Medulla oblongata (tissue), 1 donor: ENCODE results near the gene ANKS3.

Experiments used
- DNase-seq: peaks from one replicate; pipeline ENCODE4 v3.0.0-alpha.2; 2015; ENCODE audit errors: extremely low spot score

ANKS3 gene

DNA sequence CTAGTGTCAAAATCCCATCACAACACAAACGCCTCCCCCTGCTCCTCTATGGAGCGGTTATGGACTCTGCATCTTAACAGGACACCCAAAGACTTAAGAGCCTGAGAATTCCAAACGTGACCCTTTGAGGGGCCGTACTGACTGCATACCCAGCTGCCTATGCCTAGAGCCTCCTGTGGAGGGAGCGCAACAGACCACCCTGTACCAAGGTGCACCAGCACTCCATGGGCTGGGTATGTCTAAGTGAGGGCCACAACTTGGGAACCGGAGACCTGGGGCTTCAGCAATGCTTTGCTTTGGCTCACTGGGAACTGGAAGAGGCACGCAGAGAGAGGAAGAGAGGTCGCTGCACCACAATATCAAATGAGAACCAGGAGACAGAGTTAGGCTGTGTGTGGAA, 5.4 kb downstream of the ANKS3 start:
- DNase-seq = no peak

DNA sequence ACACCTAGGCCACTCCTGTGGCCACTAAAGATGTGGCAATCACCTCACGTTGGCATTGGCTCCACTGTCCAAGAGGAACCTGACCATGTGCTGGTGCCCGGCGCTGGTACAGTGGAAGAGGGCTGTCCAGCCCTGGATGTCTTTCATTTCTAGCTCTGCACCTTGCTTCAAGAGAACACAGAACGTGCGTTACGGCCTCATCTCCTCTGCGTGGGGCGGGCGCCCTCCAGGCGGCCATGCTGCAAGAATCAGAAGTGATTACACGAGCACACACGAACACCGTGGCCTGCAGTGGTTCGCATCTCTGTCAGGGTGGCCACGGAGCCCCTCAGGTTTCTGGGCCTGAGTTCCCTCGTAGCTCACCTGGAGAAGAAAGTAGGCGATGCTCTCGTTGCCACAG, 7.5 kb downstream of the ANKS3 start:
- DNase-seq = no peak

DNA sequence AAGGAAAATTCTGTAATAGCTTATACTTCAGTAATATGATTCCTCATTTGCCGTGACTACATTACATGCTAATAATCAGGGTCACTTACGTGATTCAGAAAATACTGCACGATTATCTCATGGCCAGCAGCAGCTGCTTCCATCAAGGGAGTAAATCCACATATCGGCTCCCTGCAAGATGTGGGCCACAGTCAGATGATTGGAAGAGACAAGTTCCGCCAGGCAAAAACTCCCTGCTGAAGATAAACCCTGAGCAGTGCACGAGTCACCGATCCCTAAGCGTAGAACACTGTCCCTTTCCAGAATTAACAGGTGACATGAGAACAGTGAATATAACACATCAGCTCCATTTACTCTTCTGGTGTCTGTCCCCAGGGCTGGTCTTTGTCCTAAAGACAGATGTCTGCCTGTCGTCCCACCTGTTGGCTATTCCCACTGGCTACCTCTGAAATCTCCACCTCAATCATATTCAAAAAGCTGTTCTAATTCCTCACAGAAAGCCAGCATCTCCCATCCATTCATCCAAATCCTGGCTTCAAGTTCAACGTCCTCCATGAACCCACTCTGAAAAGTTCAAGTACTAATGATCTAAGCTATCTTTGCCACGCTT, 9.3 kb downstream of the ANKS3 start:
- DNase-seq = no peak

DNA sequence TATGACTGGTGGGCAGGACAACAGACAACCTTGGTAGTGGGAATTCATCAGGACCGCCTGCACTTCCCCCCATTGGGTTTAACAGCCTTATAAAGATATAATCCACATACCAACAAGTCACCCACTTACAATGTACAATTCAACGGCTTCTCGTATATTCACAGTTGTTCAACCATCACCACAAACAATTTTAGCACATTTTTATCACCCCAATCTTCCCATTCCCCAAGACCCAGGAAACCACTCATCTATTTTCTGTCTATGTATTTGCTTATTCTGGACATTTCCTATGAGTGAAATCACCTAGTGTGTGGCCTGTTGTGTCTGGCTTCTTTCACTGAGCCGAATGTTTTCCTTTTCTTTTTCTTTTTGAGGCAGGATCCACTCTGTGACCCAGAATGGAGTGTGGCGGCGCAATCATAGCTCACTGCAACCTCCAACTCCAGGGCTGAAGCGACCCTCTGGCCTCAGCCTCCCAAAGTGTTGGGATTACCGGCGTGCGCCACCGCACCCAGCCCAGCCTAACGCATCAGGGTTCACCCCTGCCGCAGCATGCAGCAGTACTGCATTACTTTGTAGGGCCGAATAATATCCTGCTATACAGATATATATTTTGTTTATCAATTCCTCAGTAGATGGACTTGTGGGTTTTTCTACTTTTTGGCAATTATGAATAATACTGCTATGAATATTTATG, 10.9 kb downstream of the ANKS3 start:
- DNase-seq = no peak

DNA sequence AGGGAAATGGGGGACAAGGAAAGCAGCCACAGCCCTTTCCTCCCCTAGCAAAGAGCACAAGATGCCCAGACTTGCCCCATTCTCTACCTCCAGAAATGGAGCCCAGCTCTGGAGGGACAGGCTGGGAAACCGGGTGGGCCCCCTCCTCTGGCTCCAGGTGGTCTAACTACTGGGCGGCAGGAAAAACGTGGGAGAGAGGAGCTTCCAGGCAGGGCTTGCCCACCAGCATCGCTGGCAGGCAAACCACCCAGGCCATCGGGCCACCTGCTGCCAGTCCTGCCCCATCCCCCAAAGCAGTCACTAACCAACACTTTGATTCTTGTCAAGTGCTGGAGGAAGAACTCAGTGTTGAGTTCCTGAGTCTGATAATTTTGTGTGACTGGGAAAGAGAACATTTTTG, 15.6 kb downstream of the ANKS3 start:
- no peak for DNase-seq

DNA sequence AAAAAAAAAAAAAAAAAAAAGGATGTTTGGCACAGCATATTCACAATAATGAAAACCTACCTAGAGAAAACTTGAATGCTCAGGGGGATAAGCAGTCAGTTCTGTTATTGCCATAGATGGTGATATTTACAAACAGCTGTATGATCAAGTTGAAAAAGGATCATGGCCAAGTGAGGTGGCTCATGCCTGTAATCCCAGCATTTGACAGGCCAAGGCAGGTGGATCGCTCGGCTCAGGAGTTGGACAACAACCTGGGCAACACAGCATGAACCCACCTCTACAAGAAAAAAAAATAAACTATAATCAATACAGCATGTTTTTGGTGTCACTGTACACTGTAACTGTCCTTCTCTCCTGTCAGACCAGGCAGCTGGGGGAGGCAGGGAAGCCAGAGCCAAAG, 19.1 kb downstream of the ANKS3 start:
- DNase-seq = no peak

DNA sequence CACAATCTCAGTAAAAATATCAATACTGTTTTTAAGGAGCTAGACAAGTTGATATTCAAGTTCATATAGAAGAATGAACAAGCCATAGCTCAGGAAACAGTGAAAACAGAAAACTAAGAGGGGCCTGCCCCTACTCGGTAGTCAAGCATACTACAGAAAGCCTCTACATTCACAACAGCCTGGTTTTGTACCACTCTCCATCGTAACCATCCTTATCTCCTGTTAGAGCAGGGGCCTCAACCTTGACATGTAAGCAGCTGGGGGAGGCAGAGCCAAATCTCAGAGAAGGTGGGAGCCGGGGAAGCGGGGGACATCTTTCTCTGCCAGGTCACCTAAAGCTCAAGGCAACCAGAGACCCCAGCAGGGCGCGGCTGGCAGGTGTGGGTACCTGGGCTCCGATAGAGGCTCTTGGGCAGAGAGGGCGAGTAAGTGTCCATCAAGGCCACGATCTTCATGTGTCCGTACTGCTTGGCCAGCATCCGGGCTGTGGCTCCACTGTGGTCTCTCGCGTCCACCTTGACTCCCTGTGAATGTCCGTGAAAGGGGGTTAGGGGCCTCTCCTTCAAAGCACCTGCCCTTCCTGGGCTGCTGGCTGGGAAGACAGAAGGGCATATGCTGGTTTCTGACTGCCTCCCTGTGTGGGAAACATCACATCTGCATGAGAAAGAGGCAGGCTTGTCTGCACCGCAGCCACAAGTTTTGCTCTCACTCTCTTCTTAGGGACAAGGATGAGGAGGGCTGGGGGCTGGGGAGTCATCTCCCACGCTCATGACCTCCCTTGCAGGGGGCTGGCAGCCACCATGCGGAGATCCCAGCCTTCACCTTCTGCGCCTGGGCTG, 20.2 kb downstream of the ANKS3 start:
- no peak for DNase-seq

DNA sequence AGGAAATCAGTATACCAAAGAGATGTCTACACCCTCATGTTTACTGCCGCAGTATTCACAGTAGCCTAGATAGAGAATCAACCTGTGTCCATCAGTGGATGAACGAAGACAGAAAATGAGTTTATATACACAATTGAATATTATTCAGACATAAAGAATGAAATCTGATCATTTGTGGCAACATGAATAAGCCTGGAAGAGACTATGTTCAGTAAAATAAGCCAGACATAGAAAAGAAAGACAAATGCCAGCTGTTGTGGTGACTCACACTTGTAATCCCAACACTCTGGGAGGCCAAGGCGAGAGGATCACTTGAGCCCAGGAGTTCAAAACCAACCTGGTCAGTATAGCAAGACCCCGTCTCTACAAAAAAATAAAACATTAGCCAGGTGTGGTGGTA, 24.6 kb downstream of the ANKS3 start:
- no peak for DNase-seq

DNA sequence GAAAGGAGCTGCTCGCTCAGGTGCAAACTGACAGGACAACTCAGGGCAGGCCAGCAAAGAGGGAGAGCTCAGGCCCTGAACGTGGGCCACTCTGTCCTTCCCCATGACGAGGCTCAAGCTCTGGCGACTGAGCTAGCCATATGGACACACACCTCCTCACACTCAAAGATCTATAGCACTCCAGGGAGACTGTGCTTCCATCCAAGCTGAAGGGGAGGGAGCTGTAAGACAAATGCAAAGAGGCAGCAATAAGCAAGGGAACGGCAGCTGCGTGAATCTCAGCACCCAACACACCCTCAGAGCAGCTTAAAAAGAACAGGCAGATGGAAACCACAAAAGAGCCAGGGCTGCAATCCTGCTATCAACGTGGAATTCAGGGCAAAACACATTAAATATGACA, 27.2 kb downstream of the ANKS3 start:
- DNase-seq = no peak

DNA sequence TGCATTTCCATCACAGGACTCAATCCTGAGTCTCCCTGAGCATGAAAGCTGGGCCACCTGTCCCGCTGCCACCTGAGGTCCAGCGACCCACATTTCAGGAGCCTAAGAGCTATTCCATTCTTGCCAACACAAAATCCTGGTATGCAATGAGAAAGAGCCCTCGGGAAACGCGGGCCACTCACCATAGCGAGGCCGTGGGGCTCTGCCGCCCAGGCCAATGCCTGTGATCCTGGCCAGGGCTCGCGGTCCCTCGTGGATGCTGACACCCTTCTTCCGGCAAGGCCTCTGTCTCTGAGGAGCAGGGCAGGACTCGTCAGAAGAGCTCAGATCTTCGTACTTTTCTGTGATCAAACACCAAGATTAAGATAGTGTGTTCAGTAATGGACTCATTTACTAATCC, 29.2 kb downstream of the ANKS3 start:
- DNase-seq = no peak

DNA sequence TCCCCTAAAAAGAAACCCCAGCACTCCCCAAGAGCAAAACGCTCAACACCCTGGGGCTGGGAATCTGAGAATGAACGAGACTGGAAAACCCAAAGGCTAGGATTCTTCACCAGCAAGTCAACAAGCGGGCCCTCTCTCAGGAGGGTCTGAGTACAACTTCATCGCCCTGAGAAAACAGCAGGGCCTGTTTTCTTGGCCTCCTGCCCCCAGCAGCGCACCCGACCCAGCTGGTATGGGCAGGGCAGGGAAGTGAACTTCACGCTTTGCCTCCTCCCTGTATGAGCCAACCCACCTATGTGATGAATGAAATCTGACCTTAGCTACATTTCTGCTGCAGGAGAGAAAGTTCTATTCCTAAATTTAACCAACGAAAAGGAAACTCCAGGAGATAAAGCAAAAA, 29.6 kb downstream of the ANKS3 start:
- no peak for DNase-seq

DNA sequence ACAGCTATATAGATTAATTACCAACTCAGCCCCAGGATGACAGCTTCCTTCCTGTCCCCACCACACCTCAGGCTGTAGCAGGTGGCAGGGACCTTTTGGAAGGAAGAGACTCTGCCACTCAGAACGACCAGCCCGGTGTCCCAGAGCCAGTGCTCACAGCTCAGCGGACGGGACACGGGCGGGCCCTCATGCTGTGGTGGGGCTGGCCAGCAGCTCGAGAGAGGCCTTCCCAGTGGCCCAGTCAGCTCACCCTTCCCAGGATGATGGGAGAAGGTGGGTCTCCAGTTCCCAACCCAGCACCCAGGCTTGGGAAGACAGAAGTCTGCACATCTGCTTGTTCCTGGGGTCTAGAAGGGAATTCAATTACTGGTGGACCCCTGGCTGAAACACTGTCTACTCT, 30.2 kb downstream of the ANKS3 start:
- no peak for DNase-seq

DNA sequence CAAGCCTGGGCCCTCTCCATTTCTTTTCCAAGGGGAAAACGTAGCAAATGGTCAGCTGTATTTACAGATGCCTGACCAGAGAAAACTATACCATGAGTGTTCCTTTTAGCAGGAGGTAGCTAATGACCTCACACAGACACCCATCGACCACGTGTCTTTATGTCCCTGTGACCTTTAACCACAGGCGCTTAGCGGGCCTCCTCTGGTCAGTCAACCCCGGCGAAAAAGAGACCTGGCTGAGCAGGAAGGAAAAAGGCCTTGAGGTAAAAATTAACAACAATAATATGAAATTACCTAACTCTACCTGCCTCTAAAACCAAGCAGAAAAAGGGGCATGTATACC, 31.6 kb downstream of the ANKS3 start:
- no peak for DNase-seq

DNA sequence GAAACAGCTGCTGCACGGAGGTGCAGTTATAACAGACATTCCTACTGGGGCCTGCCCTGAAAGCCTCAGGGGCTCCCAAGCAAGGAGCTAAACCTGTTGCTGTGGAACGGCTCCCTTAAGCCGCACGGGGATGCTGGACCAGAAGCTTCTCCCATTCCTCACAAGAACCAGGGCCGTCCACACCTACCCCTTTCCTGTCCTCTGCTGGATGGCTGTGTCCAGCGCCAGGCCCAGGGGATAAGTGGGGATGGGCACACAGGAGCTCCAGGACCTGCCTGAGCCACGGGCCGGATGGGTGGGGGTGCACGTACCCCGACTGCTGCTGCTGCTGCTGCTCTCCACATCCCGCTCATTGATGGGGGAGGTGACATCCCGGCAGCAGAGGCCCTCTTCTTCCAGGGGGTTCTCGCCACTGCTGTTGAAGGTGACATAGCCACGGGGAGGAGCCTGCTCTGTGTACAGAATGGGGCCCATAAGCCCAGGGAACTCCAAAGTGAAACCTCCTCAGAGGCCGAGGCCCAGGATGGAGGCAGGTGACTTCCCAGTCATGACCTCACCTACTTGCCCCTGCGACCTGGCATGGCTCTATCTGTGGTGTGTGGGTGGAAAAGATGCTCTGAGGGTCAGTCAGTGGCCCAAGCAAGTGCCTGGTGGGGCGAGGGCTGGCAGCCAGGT, 32.1 kb downstream of the ANKS3 start:
- DNase-seq = no peak

DNA sequence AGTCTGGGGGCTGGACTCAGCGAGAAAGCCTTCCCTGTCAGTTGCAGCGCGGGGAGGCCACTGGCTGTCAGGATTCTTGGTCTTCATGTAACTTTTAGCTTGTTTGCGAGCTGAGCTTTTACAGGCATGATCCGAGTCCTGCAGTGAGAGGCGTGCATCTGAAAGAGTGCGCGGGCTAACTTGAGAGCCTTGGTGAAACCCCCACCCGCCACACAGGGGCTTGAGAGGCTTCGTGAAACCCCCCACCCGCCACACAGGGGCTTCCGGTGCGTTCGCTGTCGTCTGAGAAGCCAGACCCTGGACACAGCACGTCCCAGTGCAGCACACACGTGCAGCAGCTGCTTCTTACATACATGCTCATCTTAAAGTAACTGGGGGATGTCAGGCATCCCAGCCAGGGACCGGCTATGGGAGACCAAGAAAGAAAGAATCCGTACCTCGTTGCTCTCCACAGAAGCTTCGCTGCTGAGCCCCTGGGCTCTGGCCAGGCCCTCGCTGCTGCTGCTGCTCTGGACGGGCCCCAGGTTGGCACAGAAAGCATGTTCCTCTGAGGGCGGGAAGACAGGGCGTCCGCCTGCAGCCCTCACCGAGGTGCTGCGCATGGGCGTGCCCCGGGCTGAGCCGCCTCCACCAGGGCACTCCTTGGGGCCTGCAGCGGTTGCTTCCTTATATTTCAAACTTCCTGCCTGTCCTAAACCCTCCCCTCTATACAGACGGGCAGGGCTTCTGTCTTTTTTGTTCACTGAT, 32.9 kb downstream of the ANKS3 start:
- no peak for DNase-seq

DNA sequence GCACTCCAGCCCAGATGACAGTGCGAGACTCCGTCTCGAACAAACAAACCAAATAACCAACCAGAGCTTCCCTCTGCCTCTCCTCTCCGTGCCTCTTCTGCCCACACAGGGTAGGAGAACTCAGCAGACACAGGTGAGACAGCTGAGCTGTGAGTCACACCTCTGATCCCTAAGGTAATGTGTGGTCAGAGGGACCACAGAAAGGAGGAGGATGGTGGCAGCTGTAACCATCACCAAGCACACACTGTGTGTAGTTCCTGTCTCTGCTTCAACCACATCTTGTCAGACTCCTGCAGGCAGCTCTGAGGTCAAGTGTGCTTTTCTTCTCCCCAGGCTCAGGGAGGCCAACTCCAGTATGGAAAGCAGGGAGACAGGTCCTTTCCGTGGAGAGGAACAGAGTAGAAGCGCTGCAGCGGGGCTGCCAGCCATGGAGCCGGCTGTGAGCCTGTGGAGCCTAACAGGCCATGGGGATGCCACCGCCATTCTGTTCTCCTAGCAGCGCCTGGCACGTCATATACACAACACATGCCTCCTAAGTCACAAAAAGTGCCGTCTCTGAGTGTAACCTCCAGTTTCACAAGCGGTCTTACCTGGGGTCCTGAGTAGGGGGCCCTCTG, 33.6 kb downstream of the ANKS3 start:
- DNase-seq = no peak

DNA sequence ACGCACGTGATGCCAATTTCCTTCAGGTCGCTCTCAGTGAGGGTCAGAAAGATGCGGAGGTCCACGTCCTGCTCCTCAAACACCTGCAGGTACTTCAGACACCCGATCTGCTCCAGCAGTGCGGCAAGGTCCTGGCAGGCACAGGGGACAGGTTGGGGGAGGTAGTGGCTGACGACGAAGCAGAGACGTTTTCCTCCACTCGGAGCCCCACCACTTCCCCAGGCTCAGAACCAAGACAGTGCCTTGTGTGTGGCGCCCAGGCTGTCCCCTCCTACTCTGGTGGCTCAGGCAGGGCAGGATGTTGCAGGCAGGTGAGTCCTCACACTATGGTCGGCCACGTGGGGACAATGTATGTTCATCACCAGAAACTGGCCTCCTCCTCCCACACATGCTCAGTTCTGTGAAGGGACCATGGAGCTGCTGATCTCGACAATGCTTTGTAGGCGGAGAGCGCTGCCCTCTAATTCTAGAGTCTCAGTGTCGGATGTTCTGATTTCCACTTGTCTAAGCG, 35.0 kb downstream of the ANKS3 start:
- no peak for DNase-seq

DNA sequence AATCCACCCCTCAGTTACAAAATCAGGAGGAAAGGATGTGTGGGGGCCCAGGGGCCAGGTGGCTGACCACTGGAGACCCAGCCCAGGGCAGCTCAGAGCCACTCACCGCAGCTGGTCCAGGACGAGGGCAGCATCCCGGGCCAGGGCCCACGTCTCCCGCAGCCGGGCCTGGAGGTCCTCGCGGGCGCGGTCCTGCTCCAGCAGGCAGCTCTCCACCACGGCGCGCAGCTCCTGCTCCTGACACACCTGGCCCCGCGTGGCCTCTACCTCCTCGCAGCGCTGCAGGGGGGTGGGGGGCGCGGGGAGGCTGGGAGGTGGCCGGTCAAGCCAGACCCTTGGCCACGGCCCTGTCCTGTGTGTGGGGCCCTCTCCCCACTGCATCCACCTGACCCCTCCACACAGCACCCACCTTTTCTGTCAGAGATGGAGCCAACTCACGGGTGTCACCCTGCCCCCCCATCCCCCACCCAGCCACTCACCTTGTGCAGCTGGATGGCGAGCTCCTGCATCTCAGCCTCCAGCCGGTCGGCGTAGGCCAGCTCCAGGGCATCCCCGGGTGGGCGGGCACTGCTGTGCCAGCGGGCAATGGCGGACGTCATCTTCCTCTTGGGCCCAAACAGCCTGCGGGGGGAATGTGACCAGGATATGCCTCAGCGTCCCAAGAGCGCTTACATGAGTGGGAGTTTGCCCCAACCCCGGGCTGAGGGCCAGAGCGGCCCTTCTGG, 35.6 kb downstream of the ANKS3 start:
- no peak for DNase-seq

DNA sequence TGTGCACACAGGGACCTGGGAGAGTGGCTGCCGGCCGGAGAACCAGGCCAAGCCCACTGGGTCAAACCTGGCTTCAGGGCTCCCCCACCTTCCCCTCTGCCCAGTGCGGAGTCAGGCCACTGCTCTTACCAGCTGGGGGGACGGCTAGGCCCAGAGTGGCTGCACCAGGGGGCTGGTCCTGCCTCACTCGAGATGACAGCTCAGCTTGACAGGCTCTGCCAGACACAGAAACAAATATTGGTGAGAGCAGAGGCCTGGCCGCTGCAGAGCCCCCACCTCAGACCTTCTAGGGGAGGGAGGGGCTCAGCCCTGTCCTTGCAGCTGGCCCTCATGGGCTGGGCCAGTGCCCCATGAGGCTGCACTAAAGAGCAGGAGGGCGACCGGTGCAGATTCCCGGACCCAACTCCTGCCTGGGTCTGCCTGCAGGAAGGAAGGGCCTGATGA, 36.2 kb downstream of the ANKS3 start:
- no peak for DNase-seq
